Measurements from ENCODE around the gene FAM89B.

The FAM89B gene

GRCh38 chr11:65586247-65586630 is 13.9 kb downstream of the FAM89B start:
- peak overlapping the region; percentile 26 for H3K4me2 ChIP-seq (ENCODE audit: insufficient read depth, low read length, poor library complexity, severe bottlenecking)
- peaks cover 29 to 54% of the 10 kb centered on the region in 2 donors for H3K4me1 ChIP-seq (ENCODE audit: control insufficient read depth in 2 of 2, insufficient read depth in 1 of 2, low read depth in 1 of 2, low read length in 2 of 2)
- H3K79me1 ChIP-seq (ENCODE audit: low read depth, low read length): no peaks in the 10 kb centered on the region
- no peak overlapping the region for H4K91ac ChIP-seq (ENCODE audit: low read depth, low read length, poor library complexity)
- peak overlapping the region; percentile 81 for H3K27ac ChIP-seq (replicated peaks; ENCODE audit: low read length)
- H3K27me3 ChIP-seq (ENCODE audit: control insufficient read depth in 3 of 3, insufficient read depth in 3 of 3, low read depth in 1 of 3, low read length in 3 of 3): peaks cover 0 to 30% (median 0%) of the 10 kb centered on the region in 3 experiments
- H3K23ac ChIP-seq (ENCODE audit: low read depth, low read length, poor library complexity): no peak overlapping the region
- no peaks in the 10 kb centered on the region for H3K36me3 ChIP-seq (replicated peaks in 1 of 2; ENCODE audit: control insufficient read depth in 2 of 2, insufficient read depth in 2 of 2, low read length in 2 of 2)
- H2BK5ac ChIP-seq (ENCODE audit: low read length): peak overlapping the region; percentile 31
- peak overlapping the region; percentile 6 for H2BK15ac ChIP-seq (ENCODE audit: low read length)
- WGBS, 2 donors (ENCODE audit: extremely low coverage in 2 of 2, insufficient read length in 2 of 2, insufficient replicate concordance in 1 of 2): no CpG with 5 or more reads among the region's 4 CpGs
- H2BK12ac ChIP-seq (ENCODE audit: low read length): peak overlapping the region; percentile 63
- H3K18ac ChIP-seq (ENCODE audit: low read length): peak overlapping the region; percentile 73
- no peak overlapping the region for H4K8ac ChIP-seq (ENCODE audit: low read depth, low read length)
- no peak overlapping the region for H3K4me3 ChIP-seq (ENCODE audit: low read length in 2 of 2)
- peak overlapping the region; percentile 48 for H2BK120ac ChIP-seq (ENCODE audit: low read depth, low read length)
- peak overlapping the region; percentile 56 for H2AK5ac ChIP-seq (ENCODE audit: low read depth, low read length)
- no peaks in the 10 kb centered on the region for H3K9me3 ChIP-seq (replicated peaks in 1 of 2; ENCODE audit: control insufficient read depth in 2 of 2, insufficient read depth in 1 of 2, low read depth in 1 of 2, low read length in 2 of 2)
- no peak overlapping the region for H3K14ac ChIP-seq (ENCODE audit: low read length)
- DNase-seq (ENCODE audit: low spot score): no peak
- H3K9ac ChIP-seq (ENCODE audit: low read depth, low read length, poor library complexity): no peak overlapping the region
- H2AFZ ChIP-seq (ENCODE audit: low read length): peak overlapping the region; percentile 52
- no peak overlapping the region for H3K4ac ChIP-seq (ENCODE audit: low read length)

- H3K9ac ChIP-seq (ENCODE audit: low read depth, low read length, poor library complexity): no peak overlapping the region
- no peak overlapping the region for H2BK12ac ChIP-seq (ENCODE audit: low read length)
- no CpG with 5 or more reads among the region's 2 CpGs for WGBS, 2 donors (ENCODE audit: extremely low coverage in 2 of 2, insufficient read length in 2 of 2, insufficient replicate concordance in 1 of 2)
- H2BK120ac ChIP-seq (ENCODE audit: low read depth, low read length): no peak overlapping the region
- H3K4me2 ChIP-seq (ENCODE audit: insufficient read depth, low read length, poor library complexity, severe bottlenecking): peak overlapping the region; percentile 26
- peak overlapping the region; percentile 56 for H2AK5ac ChIP-seq (ENCODE audit: low read depth, low read length)
- H3K27me3 ChIP-seq (ENCODE audit: control insufficient read depth in 3 of 3, insufficient read depth in 3 of 3, low read depth in 1 of 3, low read length in 3 of 3): peaks cover 0 to 33% (median 0%) of the 10 kb centered on the region in 3 experiments
- no peaks in the 10 kb centered on the region for H3K36me3 ChIP-seq (replicated peaks in 1 of 2; ENCODE audit: control insufficient read depth in 2 of 2, insufficient read depth in 2 of 2, low read length in 2 of 2)
- H3K4me3 ChIP-seq (ENCODE audit: low read length in 2 of 2): no peak overlapping the region
- no peak overlapping the region for H4K91ac ChIP-seq (ENCODE audit: low read depth, low read length, poor library complexity)
- no peak overlapping the region for H2BK15ac ChIP-seq (ENCODE audit: low read length)
- H2BK5ac ChIP-seq (ENCODE audit: low read length): no peak overlapping the region
- peaks cover 30 to 52% of the 10 kb centered on the region in 2 donors for H3K4me1 ChIP-seq (ENCODE audit: control insufficient read depth in 2 of 2, insufficient read depth in 1 of 2, low read depth in 1 of 2, low read length in 2 of 2)
- DNase-seq (ENCODE audit: low spot score): peak; percentile 78
- H2AFZ ChIP-seq (ENCODE audit: low read length): peak overlapping the region; percentile 52
- no peak overlapping the region for H3K14ac ChIP-seq (ENCODE audit: low read length)
- no peak overlapping the region for H3K23ac ChIP-seq (ENCODE audit: low read depth, low read length, poor library complexity)
- H3K4ac ChIP-seq (ENCODE audit: low read length): no peak overlapping the region
- H3K79me1 ChIP-seq (ENCODE audit: low read depth, low read length): no peaks in the 10 kb centered on the region
- peak overlapping the region; percentile 73 for H3K18ac ChIP-seq (ENCODE audit: low read length)
- H3K27ac ChIP-seq (replicated peaks; ENCODE audit: low read length): peak overlapping the region; percentile 81
- H4K8ac ChIP-seq (ENCODE audit: low read depth, low read length): no peak overlapping the region
- H3K9me3 ChIP-seq (replicated peaks in 1 of 2; ENCODE audit: control insufficient read depth in 2 of 2, insufficient read depth in 1 of 2, low read depth in 1 of 2, low read length in 2 of 2): no peaks in the 10 kb centered on the region
These were observed 14.3 kb downstream of the FAM89B start for GRCh38 chr11:65586676-65587075.

- DNase-seq (ENCODE audit: low spot score): no peak
- H3K36me3 ChIP-seq (replicated peaks in 1 of 2; ENCODE audit: control insufficient read depth in 2 of 2, insufficient read depth in 2 of 2, low read length in 2 of 2): no peaks in the 10 kb centered on the region
- peak overlapping the region; percentile 6 for H3K23ac ChIP-seq (ENCODE audit: low read depth, low read length, poor library complexity)
- H3K79me1 ChIP-seq (ENCODE audit: low read depth, low read length): no peaks in the 10 kb centered on the region
- H2AFZ ChIP-seq (ENCODE audit: low read length): no peak overlapping the region
- H3K4me1 ChIP-seq (ENCODE audit: control insufficient read depth in 2 of 2, insufficient read depth in 1 of 2, low read depth in 1 of 2, low read length in 2 of 2): peaks cover 34 to 49% of the 10 kb centered on the region in 2 donors
- no peak overlapping the region for H3K14ac ChIP-seq (ENCODE audit: low read length)
- no peak overlapping the region for H3K4ac ChIP-seq (ENCODE audit: low read length)
- no peak overlapping the region for H4K91ac ChIP-seq (ENCODE audit: low read depth, low read length, poor library complexity)
- no peak overlapping the region for H3K9ac ChIP-seq (ENCODE audit: low read depth, low read length, poor library complexity)
- no peak overlapping the region for H3K4me2 ChIP-seq (ENCODE audit: insufficient read depth, low read length, poor library complexity, severe bottlenecking)
- peak overlapping the region; percentile 61 for H3K18ac ChIP-seq (ENCODE audit: low read length)
- H2AK5ac ChIP-seq (ENCODE audit: low read depth, low read length): peak overlapping the region; percentile 40
- H4K8ac ChIP-seq (ENCODE audit: low read depth, low read length): no peak overlapping the region
- H3K27me3 ChIP-seq (ENCODE audit: control insufficient read depth in 3 of 3, insufficient read depth in 3 of 3, low read depth in 1 of 3, low read length in 3 of 3): peaks cover 0 to 45% (median 4%) of the 10 kb centered on the region in 3 experiments
- peak overlapping the region; percentile 66 for H2BK15ac ChIP-seq (ENCODE audit: low read length)
- peak overlapping the region; percentile 2 for H2BK5ac ChIP-seq (ENCODE audit: low read length)
- H3K9me3 ChIP-seq (replicated peaks in 1 of 2; ENCODE audit: control insufficient read depth in 2 of 2, insufficient read depth in 1 of 2, low read depth in 1 of 2, low read length in 2 of 2): peaks cover 0 to 3% of the 10 kb centered on the region in 2 donors
- H2BK12ac ChIP-seq (ENCODE audit: low read length): no peak overlapping the region
- no peak overlapping the region for H2BK120ac ChIP-seq (ENCODE audit: low read depth, low read length)
- H3K4me3 ChIP-seq (ENCODE audit: low read length in 2 of 2): no peak overlapping the region
- no peak overlapping the region for H3K27ac ChIP-seq (replicated peaks; ENCODE audit: low read length)
- no CpG with 5 or more reads among the region's 13 CpGs for WGBS, 2 donors (ENCODE audit: extremely low coverage in 2 of 2, insufficient read length in 2 of 2, insufficient replicate concordance in 1 of 2)
These were observed 16.1 kb downstream of the FAM89B start for GRCh38 chr11:65588199-65589054.

GRCh38 chr11:65589444-65590239 is 17.3 kb downstream of the FAM89B start:
- Histone ChIP-seq H3K23ac (ENCODE audit: low read depth, low read length, poor library complexity) (no peak overlapping the region), H3K4me1 (ENCODE audit: control insufficient read depth in 2 of 2, insufficient read depth in 1 of 2, low read depth in 1 of 2, low read length in 2 of 2) (peaks cover 30 to 45% of the 10 kb centered on the region in 2 donors), H2AFZ (ENCODE audit: low read length) (peak overlapping the region; percentile 14), H3K18ac (ENCODE audit: low read length) (peak overlapping the region; percentile 53), H2BK12ac (ENCODE audit: low read length) (peak overlapping the region; percentile 60), H2BK15ac (ENCODE audit: low read length) (peak overlapping the region; percentile 46), H3K4ac (ENCODE audit: low read length) (no peak overlapping the region), H4K91ac (ENCODE audit: low read depth, low read length, poor library complexity) (no peak overlapping the region), H4K8ac (ENCODE audit: low read depth, low read length) (no peak overlapping the region), H3K27me3 (ENCODE audit: control insufficient read depth in 3 of 3, insufficient read depth in 3 of 3, low read depth in 1 of 3, low read length in 3 of 3) (peaks cover 0 to 38% (median 6%) of the 10 kb centered on the region in 3 experiments), H3K14ac (ENCODE audit: low read length) (no peak overlapping the region), H2BK5ac (ENCODE audit: low read length) (peak overlapping the region; percentile 28), H2BK120ac (ENCODE audit: low read depth, low read length) (no peak overlapping the region), H3K9ac (ENCODE audit: low read depth, low read length, poor library complexity) (no peak overlapping the region), H3K36me3 (replicated peaks in 1 of 2; ENCODE audit: control insufficient read depth in 2 of 2, insufficient read depth in 2 of 2, low read length in 2 of 2) (no peaks in the 10 kb centered on the region), H3K79me1 (ENCODE audit: low read depth, low read length) (peaks cover 2% of the 10 kb centered on the region), H3K4me3 (ENCODE audit: low read length in 2 of 2) (no peak overlapping the region), H3K4me2 (ENCODE audit: insufficient read depth, low read length, poor library complexity, severe bottlenecking) (no peak overlapping the region), H3K9me3 (replicated peaks in 1 of 2; ENCODE audit: control insufficient read depth in 2 of 2, insufficient read depth in 1 of 2, low read depth in 1 of 2, low read length in 2 of 2) (peaks cover 0 to 3% of the 10 kb centered on the region in 2 donors), H3K27ac (replicated peaks; ENCODE audit: low read length) (peak overlapping the region; percentile 38), H2AK5ac (ENCODE audit: low read depth, low read length) (peak overlapping the region; percentile 23)
- DNase-seq (ENCODE audit: low spot score): no peak
- WGBS, 2 donors (ENCODE audit: extremely low coverage in 2 of 2, insufficient read length in 2 of 2, insufficient replicate concordance in 1 of 2): no CpG with 5 or more reads among the region's 9 CpGs
